WTC11 (cell line): ENCODE results near the gene WDR90. TPM values are rescaled to one million over a fixed set of nuclear protein-coding genes. Genes with fewer than 3 reads are reported as not detected.

ENCODE experiments used
- ATAC-seq: fragments of 200-7000 bp; cut with Tn5 transposase; 2 replicates; pipeline ENCODE4 v1.10.0; 2021; ENCODE audit warnings: mild to moderate bottlenecking, moderate library complexity
- CTCF ChIA-PET: fragments of 300-600 bp; sonication (Branson Sonifier 250); formaldehyde crosslinking; loops from one replicate; lab custom pipeline; 2021; ENCODE audit warnings: antibody characterized with exemption; lab: Charles Lee
- POLR2A ChIA-PET: fragments of 350-600 bp; sonication (Branson Sonifier 250); formaldehyde crosslinking; loops from one replicate; lab custom pipeline; 2021; ENCODE audit warnings: antibody characterized with exemption; lab: Charles Lee
- DNase-seq: peaks from one replicate; pipeline ENCODE4 v3.0.0; 2021; ENCODE audit warnings: low spot score
- H3K27ac Mint-ChIP-seq: 2 replicates; pipeline ENCODE4 v1.8.0; 2021; ENCODE audit warnings: mixed read lengths
- H3K27me3 Mint-ChIP-seq: 2 replicates; pipeline ENCODE4 v1.8.0; 2021; ENCODE audit warnings: low read depth, mild to moderate bottlenecking, moderate library complexity, mixed read lengths
- H3K36me3 Mint-ChIP-seq: 2 replicates; pipeline ENCODE4 v1.8.0; 2021; ENCODE audit warnings: mixed read lengths
- H3K4me1 Mint-ChIP-seq: 2 replicates; pipeline ENCODE4 v1.8.0; 2022; ENCODE audit warnings: mixed read lengths
- H3K4me3 Mint-ChIP-seq: 2 replicates; pipeline ENCODE4 v1.8.0; 2021; ENCODE audit warnings: mild to moderate bottlenecking, moderate library complexity, mixed read lengths
- H3K9me3 Mint-ChIP-seq: 2 replicates; pipeline ENCODE4 v1.8.0; 2021; ENCODE audit warnings: mixed read lengths
- AR ChIP-seq: fragments of 250-450 bp; sonication (Bioruptor Pico); IDR thresholded peaks from 2 replicates; pipeline ENCODE4 v1.9.0; 2021; ENCODE audit warnings: mild to moderate bottlenecking
- CDX4 ChIP-seq: fragments of 250-450 bp; sonication (Bioruptor Pico); IDR thresholded peaks from 2 replicates; pipeline ENCODE4 v1.9.0; 2021; ENCODE audit warnings: moderate library complexity, mild to moderate bottlenecking, inconsistent platforms, borderline replicate concordance
- CREM ChIP-seq: sonication (generic); formaldehyde crosslinking; IDR thresholded peaks from 2 replicates; pipeline ENCODE4 v1.8.1; 2022; ENCODE audit warnings: mild to moderate bottlenecking, missing genetic modification reagents, moderate library complexity
- FOXK1 ChIP-seq: sonication (generic); formaldehyde crosslinking; IDR thresholded peaks from 2 replicates; pipeline ENCODE4 v1.8.0; 2022; ENCODE audit warnings: mild to moderate bottlenecking, moderate library complexity, missing genetic modification reagents
- NR3C1 ChIP-seq: sonication (generic); formaldehyde crosslinking; conservative IDR thresholded peaks from 2 replicates; pipeline ENCODE4 v1.8.1; 2023; ENCODE audit warnings: low read depth, mild to moderate bottlenecking, missing genetic modification reagents
- SMAD4 ChIP-seq: sonication (generic); formaldehyde crosslinking; IDR thresholded peaks from 2 replicates; pipeline ENCODE4 v1.8.0; 2022; ENCODE audit warnings: mild to moderate bottlenecking, missing genetic modification reagents
- STAT6 ChIP-seq: sonication (generic); formaldehyde crosslinking; conservative IDR thresholded peaks from 2 replicates; pipeline ENCODE4 v1.8.1; 2023; ENCODE audit warnings: mild to moderate bottlenecking, low read depth, missing genetic modification reagents, moderate library complexity
- ZNF232 ChIP-seq: sonication (generic); formaldehyde crosslinking; IDR thresholded peaks from 2 replicates; pipeline ENCODE4 v1.8.0; 2022; ENCODE audit warnings: mild to moderate bottlenecking, missing genetic modification reagents
- ZNF263 ChIP-seq: sonication (generic); formaldehyde crosslinking; IDR thresholded peaks from 2 replicates; pipeline ENCODE4 v1.8.1; 2022; ENCODE audit warnings: low read depth, mild to moderate bottlenecking, moderate library complexity, missing genetic modification reagents
- ZNF532 ChIP-seq: fragments of 250-450 bp; sonication (Bioruptor Pico); IDR thresholded peaks from 2 replicates; pipeline ENCODE4 v1.9.0; 2021; ENCODE audit warnings: mild to moderate bottlenecking, borderline replicate concordance
- total RNA-seq: library from RNA; stranded (reverse); gene quantifications from 3 replicates; pipeline ENCODE4 v1.2.3, GENCODE V29; 2021

Gene WDR90
- total RNA-seq, 1 experiment from 2014 or later = 75.8 TPM

- peaks cover 67% of the 10 kb centered on the region for H3K27me3 Mint-ChIP-seq
- no peaks in the 10 kb centered on the region for H3K9me3 Mint-ChIP-seq
- POLR2A ChIA-PET = no interaction called here
- H3K27ac Mint-ChIP-seq = no peak overlapping the region
- ATAC-seq = no peak
- TF ChIP-seq STAT6 (CRISPR knock-in tag) (no peak), ZNF263 (peak; percentile 59; the same call in 1 of the 2 replicates), NR3C1 (CRISPR knock-in tag) (no peak), FOXK1 (no peak)
- TF ChIP-seq, all 79 proteins: peak for 1
- no peaks in the 10 kb centered on the region; the same call in 1 of the 2 replicates for H3K4me1 Mint-ChIP-seq
- no peak overlapping the region for H3K4me3 Mint-ChIP-seq
- DNase-seq = no peak
- H3K36me3 Mint-ChIP-seq = no peaks in the 10 kb centered on the region
- CTCF ChIA-PET = interaction anchor here (0.6 to 3.4 kb wide), 7 partner anchors 12 to 80 kb away, joined by 3 to 23 read pairs (median 7); partner anchors contain the start of genes ANTKMT, CHTF18, CIAO3 and RPUSD1
These were observed 58.9 kb downstream of the WDR90 start for GRCh38 chr16:708019-708418.

- ATAC-seq (no peak), DNase-seq (no peak)
- Mint-ChIP-seq H3K4me1 (no peaks in the 10 kb centered on the region; the same call in 1 of the 2 replicates), H3K27ac (no peak overlapping the region), H3K9me3 (no peaks in the 10 kb centered on the region), H3K4me3 (no peak overlapping the region), H3K36me3 (no peaks in the 10 kb centered on the region), H3K27me3 (peaks cover 63% of the 10 kb centered on the region)
- CTCF ChIA-PET = interaction anchor here (1.0 to 3.4 kb wide), 8 partner anchors 11 to 79 kb away, joined by 3 to 23 read pairs (median 8); partner anchors contain the start of genes ANTKMT, CHTF18, CIAO3 and RHBDL1
- POLR2A ChIA-PET = interaction anchor here (0.6 to 1.5 kb wide), 2 partner anchors 11 to 40 kb away, joined by 3 read pairs; no protein-coding TSS in a partner anchor
- TF ChIP-seq ZNF232 (CRISPR knock-in tag) (no peak), CREM (no peak), SMAD4 (CRISPR knock-in tag) (no peak), CDX4 (CRISPR knock-in tag) (no peak), AR (CRISPR knock-in tag) (no peak), ZNF263 (peak; percentile 63; the same call in 1 of the 2 replicates)
These were observed 59.8 kb downstream of the WDR90 start for GRCh38 chr16:708959-709358.

- ATAC-seq = no peak
- Mint-ChIP-seq H3K4me1 (no peaks in the 10 kb centered on the region; the same call in 1 of the 2 replicates), H3K36me3 (no peaks in the 10 kb centered on the region), H3K9me3 (no peaks in the 10 kb centered on the region), H3K27ac (no peak overlapping the region), H3K27me3 (peaks cover 61% of the 10 kb centered on the region), H3K4me3 (no peak overlapping the region)
- ChIA-PET POLR2A (interaction anchor here (0.6 to 1.5 kb wide), 2 partner anchors 10 to 39 kb away, joined by 3 read pairs; no protein-coding TSS in a partner anchor), CTCF (interaction anchor here (0.7 to 8.8 kb wide), 13 partner anchors 11 to 348 kb away, joined by 3 to 90 read pairs (median 7); partner anchors contain the start of genes ANTKMT, CCDC78, CHTF18 and CIAO3)
- peak; percentile 69 for DNase-seq
- TF ChIP-seq AR (CRISPR knock-in tag) (no peak), ZNF532 (CRISPR knock-in tag) (no peak)
These were observed 60.7 kb downstream of the WDR90 start for GRCh38 chr16:709566-710499.
